Dermis microvascular lymphatic vessel endothelial cell (primary cell): ENCODE results near the gene PDE1C. TPM values are rescaled to one million over a fixed set of nuclear protein-coding genes. Genes with fewer than 3 reads are reported as not detected.

ENCODE experiments used
- DNase-seq, 2 donors: peaks; one replicate each; pipeline versions ENCODE4 v3.0.0 to v3.0.0-alpha.2; 2010; ENCODE audit warnings: low read depth in 2 of 2
- total RNA-seq: library from RNA; depleted of rRNA; stranded (reverse); fragments of >200 nt; gene quantifications from 2 replicates; pipeline ENCODE4 v1.2.1, GENCODE V29; 2014

Gene PDE1C
- total RNA-seq, 1 donor from 2014 or later: 0.13 TPM

GRCh38 chr7:31778296-31778695, 291.9 kb downstream of the PDE1C start:
- DNase-seq: no peak

- peak; percentile 50 to 78 for DNase-seq
Observed at GRCh38 chr7:31776616-31777015, 293.6 kb downstream of the PDE1C start.

- no peak for DNase-seq
Observed at GRCh38 chr7:31775556-31775955, 294.7 kb downstream of the PDE1C start.

GRCh38 chr7:31772211-31772610, 298.0 kb downstream of the PDE1C start:
- DNase-seq: peak; percentile 44 to 84

DNA sequence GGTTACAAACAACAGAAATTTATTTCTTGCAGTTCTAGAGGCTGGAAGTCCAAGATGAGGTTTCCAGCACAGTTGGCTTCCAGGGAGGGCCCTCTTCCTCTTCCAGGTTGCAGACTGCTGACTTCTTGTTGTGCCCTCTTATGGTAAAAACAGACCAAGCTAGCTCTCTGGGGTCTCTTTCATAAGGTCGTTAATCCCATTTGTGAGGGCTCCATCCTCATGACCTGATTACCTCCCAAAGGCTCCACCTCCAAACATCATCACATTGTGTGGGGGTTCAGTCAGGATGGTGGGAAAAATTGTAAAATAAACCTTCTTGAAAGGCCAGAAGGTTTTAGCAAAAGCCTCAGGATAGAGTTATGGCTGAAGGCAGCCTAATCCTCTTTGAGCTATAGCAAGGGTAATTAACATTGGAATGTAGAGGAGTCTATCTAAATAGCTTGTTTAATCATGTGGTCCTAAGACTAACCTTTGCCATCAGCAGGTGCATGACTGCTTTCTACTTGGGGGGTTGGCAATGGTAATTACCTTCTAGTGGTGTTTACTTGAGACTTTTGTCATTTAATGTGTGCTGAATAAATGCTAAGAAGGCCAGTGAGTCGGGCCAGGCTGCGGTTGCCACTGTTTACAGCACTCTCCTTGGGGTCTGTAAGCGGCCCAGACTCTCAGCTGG, 302.4 kb downstream of the PDE1C start:
- no peak for DNase-seq

GRCh38 chr7:31764462-31764861, 305.7 kb downstream of the PDE1C start:
- no peak for DNase-seq

- DNase-seq: no peak
Observed at GRCh38 chr7:31763548-31763947, 306.7 kb downstream of the PDE1C start.

- DNase-seq: peak in 1 of 2 donors; percentile 15
Observed at GRCh38 chr7:31761646-31762045, 308.6 kb downstream of the PDE1C start.

DNA sequence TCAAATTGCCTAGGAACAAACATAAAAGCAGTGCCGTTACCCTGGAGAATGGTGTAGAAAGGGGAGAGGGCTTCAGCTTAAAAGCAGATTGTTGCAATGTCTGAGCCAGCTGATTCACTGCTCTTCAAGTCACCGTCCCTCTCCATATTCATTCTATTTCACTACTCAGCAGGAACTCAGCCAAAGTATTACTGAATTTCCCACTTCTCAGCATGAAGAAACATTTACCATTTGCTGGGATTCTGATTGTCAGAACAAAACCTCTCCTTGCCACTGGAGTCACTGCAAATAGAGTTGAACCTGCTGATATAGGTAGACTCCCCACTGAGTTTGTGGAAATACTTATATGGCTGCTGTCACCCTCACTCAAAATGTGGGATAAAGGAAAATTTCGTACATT, 311.5 kb downstream of the PDE1C start:
- DNase-seq: no peak

DNA sequence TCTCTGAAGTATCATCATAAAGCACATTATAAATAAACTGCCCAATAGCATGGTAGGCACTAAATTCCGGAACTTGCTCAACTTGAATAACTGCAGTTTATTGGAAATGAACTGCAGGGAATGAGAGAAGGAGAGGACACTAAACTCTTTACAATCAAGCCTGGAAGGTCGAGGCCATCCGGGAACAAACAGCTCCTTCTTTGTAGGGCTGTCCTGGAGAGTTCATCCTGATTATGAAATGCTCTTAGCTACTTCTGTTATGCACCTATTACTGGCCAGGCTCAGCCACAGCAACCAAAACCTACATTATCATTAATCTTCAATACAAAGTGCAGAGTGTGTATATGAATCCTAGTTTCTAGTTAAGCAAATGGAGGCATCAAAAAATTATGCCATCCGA, 318.5 kb downstream of the PDE1C start:
- no peak for DNase-seq

DNA sequence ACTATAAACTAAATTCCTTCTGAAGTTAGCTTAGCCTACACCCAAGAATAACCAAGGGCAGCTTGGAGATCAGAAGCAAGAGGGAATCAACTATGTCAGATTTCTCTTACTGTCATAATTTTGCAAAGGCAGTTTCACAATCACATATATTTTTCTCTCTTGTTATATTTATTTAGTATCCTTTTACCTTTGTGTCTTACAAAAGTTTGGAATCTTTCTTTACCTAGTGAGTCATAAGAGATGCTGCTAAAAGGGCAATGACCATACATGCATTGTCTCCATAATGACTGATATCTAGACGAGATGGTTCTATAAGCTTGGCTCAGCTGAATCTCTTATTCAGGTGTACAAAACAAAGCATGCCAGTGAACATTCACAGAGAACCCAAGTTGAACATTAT, 322.1 kb downstream of the PDE1C start:
- DNase-seq: no peak

- no peak for DNase-seq
Observed at GRCh38 chr7:31747553-31747952, 322.7 kb downstream of the PDE1C start.

DNA sequence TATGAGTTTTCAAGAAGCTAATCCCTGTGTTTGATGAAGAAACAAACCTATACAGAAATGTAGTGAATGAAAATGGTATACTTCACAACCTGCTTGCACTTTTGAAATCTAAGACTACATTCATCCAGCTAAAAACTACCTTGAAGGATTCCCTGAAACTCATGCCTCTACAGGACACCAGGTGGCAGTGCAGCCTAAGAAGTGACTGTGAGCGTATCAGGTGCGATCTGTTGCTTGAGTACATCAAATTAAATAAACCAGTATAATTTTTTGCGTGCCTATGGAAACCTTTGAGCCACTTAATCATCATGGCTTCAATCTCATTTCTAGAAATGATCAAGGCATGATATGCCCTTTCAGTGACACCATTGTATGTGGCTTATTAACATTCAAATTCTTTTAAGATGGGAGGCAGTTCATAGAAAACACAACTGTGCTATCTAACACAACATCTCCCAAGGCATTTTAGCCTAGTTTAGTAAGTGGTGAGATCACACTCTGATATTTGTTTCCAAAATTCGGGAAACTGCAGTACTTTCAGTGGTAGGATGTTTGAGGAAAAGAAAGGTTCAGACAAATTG, 325.8 kb downstream of the PDE1C start:
- DNase-seq: peak; percentile 69 to 80

DNA sequence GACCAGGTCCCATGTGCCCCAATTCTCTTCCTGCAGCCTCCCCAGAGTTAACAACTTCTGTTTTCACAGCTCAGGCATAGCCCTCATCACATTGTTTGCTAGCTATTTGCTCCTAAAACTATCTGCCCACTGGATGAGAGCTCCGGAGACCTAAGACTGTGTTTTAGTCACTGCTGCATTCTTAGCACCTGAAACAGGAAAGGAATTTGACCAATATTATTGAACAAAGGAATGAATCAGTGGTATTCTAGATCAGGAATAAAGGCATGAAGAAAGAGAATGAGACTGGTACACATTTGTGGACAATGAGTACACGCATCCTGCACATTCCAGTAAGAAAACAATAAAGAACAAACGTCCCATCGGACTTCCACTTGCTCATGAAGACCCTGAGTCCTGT, 328.4 kb downstream of the PDE1C start:
- DNase-seq: no peak

- DNase-seq: peak; percentile 31 to 65
Observed at GRCh38 chr7:31735991-31736982, 333.9 kb downstream of the PDE1C start.

DNA sequence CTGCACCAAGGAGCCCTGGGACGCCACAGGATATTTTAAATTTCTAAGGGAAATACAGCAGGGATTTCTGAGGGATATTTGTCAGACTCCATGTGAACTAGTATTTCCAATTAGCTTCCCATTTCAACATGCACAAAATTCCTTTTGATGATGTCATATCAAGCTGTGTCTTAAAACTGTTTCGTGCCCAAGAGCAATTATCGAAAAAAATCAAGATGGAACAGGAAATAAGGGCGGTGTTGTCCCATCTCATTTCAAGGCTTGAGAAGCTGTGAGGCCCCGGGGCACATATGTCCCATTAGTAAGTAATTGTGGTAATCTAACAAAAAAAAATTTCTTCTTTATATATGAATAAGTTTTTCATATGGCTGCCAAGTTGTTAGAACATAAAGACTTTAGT, 335.8 kb downstream of the PDE1C start:
- DNase-seq: no peak

- no peak for DNase-seq
Observed at GRCh38 chr7:31729195-31729804, 340.9 kb downstream of the PDE1C start.

DNA sequence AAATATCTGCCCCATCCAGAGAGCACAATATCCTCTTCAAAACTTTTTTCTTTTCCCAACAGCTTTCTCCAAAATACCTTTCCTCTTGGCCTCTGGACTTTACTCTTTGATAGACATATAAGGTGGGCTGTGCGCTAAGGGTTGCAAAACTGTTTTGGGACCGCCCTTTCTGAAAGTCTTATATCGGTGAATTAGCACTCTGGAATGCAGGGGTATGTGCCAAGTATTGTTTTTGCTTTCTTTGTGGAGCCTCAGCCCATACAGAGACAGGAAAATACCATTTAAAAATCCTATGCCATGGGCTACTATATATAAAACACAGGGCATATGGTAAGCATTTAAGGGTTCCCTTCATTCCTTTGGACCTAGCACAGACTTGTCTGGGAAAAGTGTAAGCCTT, 345.5 kb downstream of the PDE1C start:
- peak in 1 of 2 donors; percentile 34 for DNase-seq

DNA sequence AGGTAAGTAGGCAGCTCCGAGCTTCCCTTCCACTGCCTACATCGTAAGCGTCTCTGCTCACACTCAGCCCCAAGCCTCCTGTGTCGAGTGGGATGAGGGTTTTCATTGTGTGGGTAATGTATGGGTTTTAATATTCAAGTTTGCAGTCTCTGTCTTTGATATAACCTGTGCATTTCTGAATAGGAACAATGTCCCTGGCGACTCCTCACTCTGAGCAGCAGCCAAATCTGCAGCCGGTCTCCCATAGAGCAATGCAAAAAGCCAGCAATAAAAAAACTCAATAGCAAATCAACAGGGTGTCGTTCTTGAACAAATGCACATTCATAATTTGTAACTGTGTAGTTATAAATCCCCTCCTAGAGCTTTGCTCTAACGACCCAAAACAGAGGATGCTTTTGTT, 349.8 kb downstream of the PDE1C start:
- no peak for DNase-seq

- no peak for DNase-seq
Observed at GRCh38 chr7:31716355-31716754, 353.9 kb downstream of the PDE1C start.

DNA sequence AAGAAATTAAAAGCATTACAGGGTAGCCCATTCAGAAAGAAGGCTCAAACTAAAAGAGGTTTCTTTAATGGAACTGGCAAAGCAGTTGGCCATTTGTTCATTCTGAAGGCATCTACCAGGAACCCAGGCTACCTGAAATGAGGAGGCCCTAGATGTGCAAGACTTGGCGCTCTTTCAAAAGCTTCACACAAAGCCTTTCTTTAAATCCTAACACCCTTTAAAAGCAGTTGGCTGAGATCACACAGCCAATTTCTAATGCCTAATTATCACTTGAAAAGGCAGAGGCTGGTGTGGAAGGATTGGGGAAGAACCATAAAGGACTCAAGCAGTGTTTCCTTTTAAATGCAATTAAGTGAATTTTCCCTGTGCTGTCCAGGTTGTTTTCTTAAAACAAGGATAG, 360.0 kb downstream of the PDE1C start:
- no peak for DNase-seq

DNA sequence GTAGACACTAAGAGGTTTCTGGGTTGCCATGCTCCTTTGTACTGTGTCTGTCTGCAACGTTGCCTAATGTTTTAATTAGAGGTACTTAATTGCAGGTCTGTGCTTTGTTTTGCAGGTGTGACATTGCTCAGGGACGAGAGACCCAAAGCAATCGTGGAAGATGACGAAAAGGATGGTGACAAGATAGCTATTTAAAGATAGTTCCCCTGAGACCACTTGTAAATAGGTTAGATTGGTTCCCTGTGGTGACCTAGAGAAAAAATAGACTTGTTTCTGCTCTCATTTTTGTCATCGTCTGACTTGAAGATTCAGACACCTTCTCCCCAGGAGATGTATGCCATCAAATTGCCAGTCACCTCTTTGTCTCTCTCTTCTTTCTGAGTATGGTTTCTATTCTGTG, 363.1 kb downstream of the PDE1C start:
- no peak for DNase-seq
